HCT116 (cell line): Measurements from ENCODE around the gene DYNC2H1. TPM values are rescaled to one million over a fixed set of nuclear protein-coding genes. Genes with fewer than 3 reads are reported as not detected.
"Not testable (repeated sequence)": the region's sequence is repeated elsewhere in the genome, so short reads cannot be mapped to it uniquely, and the experiment has no call there.

Source experiments
- ATAC-seq: fragments of 200-7000 bp; cut with Tn5 transposase; 2 replicates; pipeline ENCODE4 v1.9.1; 2020; ENCODE audit warnings: mild to moderate bottlenecking, moderate library complexity
- BruUV-seq: library from RNA; stranded (reverse); fragments of 400-500 nt; replicated peaks from 2 replicates; lab custom pipeline; 2021; lab: Mats Ljungman, UMichigan
- CTCF ChIA-PET: fragments of 300-600 bp; sonication (Branson Sonifier 250); formaldehyde crosslinking; loops from one replicate; lab custom pipeline; 2021; ENCODE audit warnings: antibody characterized with exemption; lab: Charles Lee
- POLR2A ChIA-PET: fragments of 300-600, 350-600 bp; sonication (Branson Sonifier 250); formaldehyde crosslinking; loops from one replicate; lab custom pipeline; 2021; ENCODE audit warnings: antibody characterized with exemption; lab: Charles Lee
- RAD21 ChIA-PET, 2 experiments: fragments of 300-600 bp; sonication (Branson Sonifier 250); formaldehyde crosslinking; loops; one replicate each; lab custom pipeline; 2023; ENCODE audit warnings: low total read pairs in 2 of 2; ENCODE audit not compliant: uncharacterized antibody in 2 of 2, unreplicated experiment in 2 of 2, low non-redundant PET in 1 of 2; lab: Charles Lee
- DNase-seq: peaks from one replicate; pipeline ENCODE4 v3.0.0-alpha.2; 2010; ENCODE audit warnings: low read depth, low spot score
- H2AFZ ChIP-seq: fragments of 200-600 bp; shearing (Covaris generic), sonication (generic); 2 replicates; pipeline ENCODE4 v1.6.1; 2017; ENCODE audit warnings: low read depth, mixed run types, mixed read lengths, antibody characterized with exemption, low read length; ENCODE audit not compliant: poor library complexity, severe bottlenecking
- H3K27ac ChIP-seq: 2 replicates; pipeline ENCODE4 v1.5.1; 2012; ENCODE audit warnings: low read depth, low read length
- H3K27me3 ChIP-seq: fragments of 200-600 bp; sonication (generic); 2 replicates; pipeline ENCODE4 v1.6.1; 2016; ENCODE audit warnings: mixed run types, low read length, mixed read lengths; ENCODE audit not compliant: insufficient read depth
- H3K36me3 ChIP-seq, 2 experiments: fragments of 200-500 bp in 1 of 2; fragments of 200-600 bp in 1 of 2; sonication (Bioruptor generic) in 1 of 2; sonication (generic) in 1 of 2; 2 replicates each; pipeline versions ENCODE4 v1.5.1 to v1.6.1; 2014 to 2016; ENCODE audit warnings: low read length in 2 of 2, inconsistent platforms in 1 of 2, mixed read lengths in 1 of 2, mixed run types in 1 of 2; ENCODE audit not compliant: insufficient read depth in 2 of 2, control insufficient read depth in 1 of 2
- H3K4me1 ChIP-seq, 2 experiments: fragments of 200-600 bp in 1 of 2; sonication (generic) in 1 of 2; 2 replicates each; pipeline versions ENCODE4 v1.5.1 to v1.6.1; 2012 to 2017; ENCODE audit warnings: low read length in 2 of 2, inconsistent platforms in 1 of 2, mild to moderate bottlenecking in 1 of 2, mixed read lengths in 1 of 2, mixed run types in 1 of 2, moderate library complexity in 1 of 2; ENCODE audit not compliant: insufficient read depth in 2 of 2, control insufficient read depth in 1 of 2
- H3K4me2 ChIP-seq: fragments of 200-600 bp; sonication (generic); 2 replicates; pipeline ENCODE4 v1.6.1; 2017; ENCODE audit warnings: mixed run types, low read length, mixed read lengths
- H3K4me3 ChIP-seq, 2 experiments: fragments of 200-600 bp in 1 of 2; sonication (generic) in 1 of 2; replicated peaks in 1 of 2; 2 replicates each; pipeline ENCODE4 v1.5.1; 2011 to 2016; ENCODE audit warnings: low read length in 2 of 2, control low read depth in 1 of 2, low read depth in 1 of 2, mild to moderate bottlenecking in 1 of 2, mixed read lengths in 1 of 2, mixed run types in 1 of 2
- H3K79me2 ChIP-seq: fragments of 200-600 bp; sonication (generic); 2 replicates; pipeline ENCODE4 v1.6.1; 2017; ENCODE audit warnings: mild to moderate bottlenecking, mixed run types, low read length, moderate library complexity, mixed read lengths; ENCODE audit not compliant: insufficient read depth
- H3K9ac ChIP-seq: fragments of 200-600 bp; sonication (generic); 2 replicates; pipeline ENCODE4 v1.6.1; 2016; ENCODE audit warnings: low read length, mixed read lengths
- H3K9me2 ChIP-seq: fragments of 200-600 bp; sonication (generic), shearing (Covaris generic); 2 replicates; pipeline ENCODE4 v1.6.1; 2017; ENCODE audit warnings: mixed run types, mild to moderate bottlenecking, moderate library complexity; ENCODE audit not compliant: insufficient read depth
- H3K9me3 ChIP-seq, 2 experiments: fragments of 200-500 bp in 1 of 2; fragments of 200-600 bp in 1 of 2; sonication (Bioruptor generic) in 1 of 2; sonication (generic) in 1 of 2; 2 replicates each; pipeline ENCODE4 v1.6.1; 2014 to 2017; ENCODE audit warnings: low read length in 2 of 2, mixed read lengths in 2 of 2, inconsistent platforms in 1 of 2, low read depth in 1 of 2, mild to moderate bottlenecking in 1 of 2, mixed run types in 1 of 2, moderate library complexity in 1 of 2; ENCODE audit not compliant: control insufficient read depth in 1 of 2, insufficient read depth in 1 of 2
- H4K20me1 ChIP-seq: fragments of 200-600 bp; sonication (generic), shearing (Covaris generic); 2 replicates; pipeline ENCODE4 v1.6.1; 2017; ENCODE audit warnings: mixed run types, mild to moderate bottlenecking, moderate library complexity; ENCODE audit not compliant: insufficient read depth
- CBX3 ChIP-seq: IDR thresholded peaks from 2 replicates; pipeline ENCODE4 v1.6.1; 2012; ENCODE audit warnings: low read depth
- EZH2phosphoT487 ChIP-seq: fragments of 200-600 bp; IDR thresholded peaks from 2 replicates; pipeline ENCODE4 v1.6.1; 2018; ENCODE audit warnings: antibody characterized with exemption, borderline replicate concordance
- POLR2A ChIP-seq: IDR thresholded peaks from 2 replicates; pipeline ENCODE4 v1.7.0; 2011; ENCODE audit warnings: borderline replicate concordance; ENCODE audit not compliant: insufficient read depth, insufficient read length; ENCODE audit errors: extremely low read depth
- POLR2AphosphoS5 ChIP-seq: IDR thresholded peaks from 2 replicates; pipeline ENCODE4 v1.6.1; 2011; ENCODE audit warnings: mild to moderate bottlenecking, low read depth, low read length, moderate library complexity
- RAD21 ChIP-seq: IDR thresholded peaks from 2 replicates; pipeline ENCODE4 v1.6.1; 2012; ENCODE audit warnings: low read depth, mild to moderate bottlenecking
- SIN3A ChIP-seq: IDR thresholded peaks from 2 replicates; pipeline ENCODE4 v1.6.1; 2012; ENCODE audit warnings: low read depth
- intact Hi-C: fragments of 100-400 bp; cut with micrococcal nuclease; formaldehyde crosslinking; loops from 2 replicates; pipeline ENCODE4 v1.10.0; 2022
- total RNA-seq: library from RNA; stranded (reverse); gene quantifications from one replicate; pipeline ENCODE4 v1.2.1, GENCODE V29; 2021; ENCODE audit not compliant: unreplicated experiment

Gene DYNC2H1
- total RNA-seq, 1 experiment from 2014 or later = 1.5 TPM

GRCh38 chr11:103374227-103374626 lies 265.0 kb downstream of the DYNC2H1 start:
- POLR2A ChIA-PET, RAD21 ChIA-PET, CTCF ChIA-PET: not testable (repeated sequence)

GRCh38 chr11:103378931-103379330 lies 269.7 kb downstream of the DYNC2H1 start:
- no peak overlapping the region for H3K27ac ChIP-seq
- no peaks in the 10 kb centered on the region for H3K9me2 ChIP-seq
- H3K79me2 ChIP-seq = no peaks in the 10 kb centered on the region
- H3K9me3 ChIP-seq = peaks cover 0 to 3% of the 10 kb centered on the region in 2 experiments; a peak in 2 of 4 replicates
- no peaks in the 10 kb centered on the region for H3K36me3 ChIP-seq
- no peaks in the 10 kb centered on the region for H3K4me1 ChIP-seq
- H2AFZ ChIP-seq = no peak overlapping the region
- TF ChIP-seq EZH2phosphoT487 (no peak), POLR2AphosphoS5 (no peak), SIN3A (no peak), POLR2A (no peak), CBX3 (no peak), RAD21 (no peak)
- RAD21 ChIA-PET = no interaction called here
- H4K20me1 ChIP-seq = no peaks in the 10 kb centered on the region
- no peak for DNase-seq
- POLR2A ChIA-PET = no interaction called here
- CTCF ChIA-PET = no interaction called here
- intact Hi-C loops = no loop called here
- H3K9ac ChIP-seq = no peak overlapping the region
- no peak for ATAC-seq
- no peak overlapping the region for H3K4me2 ChIP-seq
- BruUV-seq = no TSS peak
- no peaks in the 10 kb centered on the region for H3K27me3 ChIP-seq
- H3K4me3 ChIP-seq = no peak overlapping the region

More at GRCh38 chr11:103374227-103374626, 265.0 kb downstream of the DYNC2H1 start:
- H3K9ac ChIP-seq, DNase-seq, H2AFZ ChIP-seq, H3K27ac ChIP-seq, H3K36me3 ChIP-seq, H3K9me2 ChIP-seq, BruUV-seq, H3K27me3 ChIP-seq, intact Hi-C loops, H3K4me3 ChIP-seq, H3K79me2 ChIP-seq, H3K4me2 ChIP-seq, ATAC-seq, H3K9me3 ChIP-seq, H3K4me1 ChIP-seq, H4K20me1 ChIP-seq: not testable (repeated sequence)
